GM18502 (cell line): Measurements from ENCODE around the gene PHF20.
"Not testable (repeated sequence)": the region's sequence is repeated elsewhere in the genome, so short reads cannot be mapped to it uniquely, and the experiment has no call there.

Experiments used
- ATAC-seq: cut with Tn5 transposase; IDR thresholded peaks from one replicate; pipeline ENCODE4 v1.9.1; 2021; ENCODE audit warnings: mild to moderate bottlenecking; ENCODE audit not compliant: unreplicated experiment, poor library complexity

PHF20 gene

GRCh38 chr20:35831971-35832370, 60.2 kb downstream of the PHF20 start:
- ATAC-seq = no peak

GRCh38 chr20:35833241-35833640, 61.4 kb downstream of the PHF20 start:
- no peak for ATAC-seq

GRCh38 chr20:35837577-35838195, 65.9 kb downstream of the PHF20 start:
- no peak for ATAC-seq

GRCh38 chr20:35838205-35838604, 66.4 kb downstream of the PHF20 start:
- no peak for ATAC-seq

GRCh38 chr20:35839904-35840303, 68.1 kb downstream of the PHF20 start:
- no peak for ATAC-seq

- ATAC-seq = no peak
Measured at GRCh38 chr20:35840421-35840820, 68.6 kb downstream of the PHF20 start.

- ATAC-seq = no peak
Measured at GRCh38 chr20:35842361-35842760, 70.5 kb downstream of the PHF20 start.

GRCh38 chr20:35843894-35844293, 72.1 kb downstream of the PHF20 start:
- not testable (repeated sequence) for ATAC-seq

GRCh38 chr20:35845561-35845960, 73.7 kb downstream of the PHF20 start:
- no peak for ATAC-seq

GRCh38 chr20:35849706-35850105, 77.9 kb downstream of the PHF20 start:
- ATAC-seq = no peak

- ATAC-seq = not testable (repeated sequence)
Measured at GRCh38 chr20:35851659-35852058, 79.8 kb downstream of the PHF20 start.

GRCh38 chr20:35854713-35855348, 83.0 kb downstream of the PHF20 start:
- ATAC-seq = no peak

GRCh38 chr20:35855641-35856040, 83.8 kb downstream of the PHF20 start:
- not testable (repeated sequence) for ATAC-seq

- no peak for ATAC-seq
Measured at GRCh38 chr20:35856866-35857265, 85.1 kb downstream of the PHF20 start.

- ATAC-seq = no peak
Measured at GRCh38 chr20:35866418-35867202, 94.8 kb downstream of the PHF20 start.

- ATAC-seq = no peak
Measured at GRCh38 chr20:35870541-35871258, 98.9 kb downstream of the PHF20 start.

GRCh38 chr20:35871259-35871771, 99.5 kb downstream of the PHF20 start:
- no peak for ATAC-seq

GRCh38 chr20:35876033-35876320, 104.2 kb downstream of the PHF20 start:
- ATAC-seq = no peak

- no peak for ATAC-seq
Measured at GRCh38 chr20:35877611-35878010, 105.8 kb downstream of the PHF20 start.

- no peak for ATAC-seq
Measured at GRCh38 chr20:35878113-35878625, 106.4 kb downstream of the PHF20 start.

GRCh38 chr20:35881676-35882075, 109.9 kb downstream of the PHF20 start:
- no peak for ATAC-seq
